ENCODE data around the gene SNTA1. TPM values are rescaled to one million over a fixed set of nuclear protein-coding genes. Genes with fewer than 3 reads are reported as not detected.
"Not testable (repeated sequence)": the region's sequence is repeated elsewhere in the genome, so short reads cannot be mapped to it uniquely, and the experiment has no call there.

Gene SNTA1
- total RNA-seq, 1 donor from 2014 or later, result 13.3 TPM

DNA sequence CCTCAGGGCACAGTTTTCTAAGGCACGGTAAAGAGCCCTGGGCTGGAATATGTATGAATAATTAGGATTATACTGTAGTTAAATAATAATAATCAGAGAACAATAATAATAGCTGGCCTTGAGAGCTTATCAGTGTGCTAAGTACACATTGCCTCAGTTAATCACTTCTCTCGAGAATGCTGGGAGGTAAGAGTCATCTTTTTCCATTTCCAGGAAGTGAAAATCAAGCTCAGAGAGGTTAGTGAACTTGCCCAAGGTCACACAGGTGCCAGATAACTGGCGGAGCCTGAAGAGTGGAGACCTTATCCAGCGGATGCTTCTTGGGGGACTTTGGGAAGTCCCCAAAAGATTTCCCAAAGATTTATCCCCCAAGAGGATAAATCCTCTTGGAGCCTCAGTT is 26.9 kb upstream of the SNTA1 start:
- no peaks in the 10 kb centered on the region for H3K4me1 Mint-ChIP-seq
- TF ChIP-seq, protein P1, sequence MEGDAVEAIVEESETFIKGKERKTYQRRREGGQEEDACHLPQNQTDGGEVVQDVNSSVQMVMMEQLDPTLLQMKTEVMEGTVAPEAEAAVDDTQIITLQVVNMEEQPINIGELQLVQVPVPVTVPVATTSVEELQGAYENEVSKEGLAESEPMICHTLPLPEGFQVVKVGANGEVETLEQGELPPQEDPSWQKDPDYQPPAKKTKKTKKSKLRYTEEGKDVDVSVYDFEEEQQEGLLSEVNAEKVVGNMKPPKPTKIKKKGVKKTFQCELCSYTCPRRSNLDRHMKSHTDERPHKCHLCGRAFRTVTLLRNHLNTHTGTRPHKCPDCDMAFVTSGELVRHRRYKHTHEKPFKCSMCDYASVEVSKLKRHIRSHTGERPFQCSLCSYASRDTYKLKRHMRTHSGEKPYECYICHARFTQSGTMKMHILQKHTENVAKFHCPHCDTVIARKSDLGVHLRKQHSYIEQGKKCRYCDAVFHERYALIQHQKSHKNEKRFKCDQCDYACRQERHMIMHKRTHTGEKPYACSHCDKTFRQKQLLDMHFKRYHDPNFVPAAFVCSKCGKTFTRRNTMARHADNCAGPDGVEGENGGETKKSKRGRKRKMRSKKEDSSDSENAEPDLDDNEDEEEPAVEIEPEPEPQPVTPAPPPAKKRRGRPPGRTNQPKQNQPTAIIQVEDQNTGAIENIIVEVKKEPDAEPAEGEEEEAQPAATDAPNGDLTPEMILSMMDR (IDR thresholded peaks at IDR 0.05; ENCODE audit: unreplicated experiment), result no peak
- H3K9me3 Mint-ChIP-seq, result no peaks in the 10 kb centered on the region
- DNase-seq (ENCODE audit: low spot score in 2 of 2, unreplicated experiment in 2 of 2), result no peak
- no peaks in the 10 kb centered on the region for H3K27me3 Mint-ChIP-seq (ENCODE audit: low read depth)
- no peaks in the 10 kb centered on the region for H3K36me3 Mint-ChIP-seq
- H3K4me3 Mint-ChIP-seq, result no peak overlapping the region
- H3K27ac Mint-ChIP-seq, result no peak overlapping the region

DNA sequence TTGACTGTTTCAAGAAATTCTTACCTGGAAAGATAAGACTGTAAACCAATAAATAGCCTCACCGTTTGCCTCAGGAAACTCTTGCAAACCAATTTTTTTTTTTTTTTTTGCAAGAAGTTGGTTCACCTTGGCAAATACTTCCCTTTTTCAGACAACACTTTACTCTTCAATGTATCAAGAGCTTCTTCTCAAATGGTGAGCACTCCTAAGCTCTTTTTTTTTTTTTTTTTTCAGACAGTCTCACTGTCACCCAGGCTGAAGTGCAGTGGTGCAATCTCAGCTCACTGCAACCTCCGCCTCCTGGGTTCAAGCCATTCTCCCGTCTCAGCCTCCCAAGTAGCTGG is 22.7 kb upstream of the SNTA1 start:
- Mint-ChIP-seq H3K9me3 (no peaks in the 10 kb centered on the region), H3K4me3 (no peak overlapping the region), H3K27ac (no peak overlapping the region), H3K36me3 (no peaks in the 10 kb centered on the region), H3K27me3 (ENCODE audit: low read depth) (no peaks in the 10 kb centered on the region), H3K4me1 (peaks cover 7% of the 10 kb centered on the region)
- DNase-seq (ENCODE audit: low spot score in 2 of 2, unreplicated experiment in 2 of 2), result no peak
- TF ChIP-seq, protein P1 (IDR thresholded peaks at IDR 0.05; ENCODE audit: unreplicated experiment), result no peak

- Mint-ChIP-seq H3K27me3 (ENCODE audit: low read depth) (no peaks in the 10 kb centered on the region), H3K9me3 (no peaks in the 10 kb centered on the region), H3K4me3 (no peak overlapping the region), H3K36me3 (no peaks in the 10 kb centered on the region), H3K4me1 (peaks cover 7% of the 10 kb centered on the region), H3K27ac (peak overlapping the region; percentile 48)
- TF ChIP-seq, protein P1 (IDR thresholded peaks at IDR 0.05; ENCODE audit: unreplicated experiment), result no peak
- DNase-seq (ENCODE audit: low spot score in 2 of 2, unreplicated experiment in 2 of 2), result no peak
Observed at GRCh38 chr20:33465481-33466302, 22.1 kb upstream of the SNTA1 start.

DNA sequence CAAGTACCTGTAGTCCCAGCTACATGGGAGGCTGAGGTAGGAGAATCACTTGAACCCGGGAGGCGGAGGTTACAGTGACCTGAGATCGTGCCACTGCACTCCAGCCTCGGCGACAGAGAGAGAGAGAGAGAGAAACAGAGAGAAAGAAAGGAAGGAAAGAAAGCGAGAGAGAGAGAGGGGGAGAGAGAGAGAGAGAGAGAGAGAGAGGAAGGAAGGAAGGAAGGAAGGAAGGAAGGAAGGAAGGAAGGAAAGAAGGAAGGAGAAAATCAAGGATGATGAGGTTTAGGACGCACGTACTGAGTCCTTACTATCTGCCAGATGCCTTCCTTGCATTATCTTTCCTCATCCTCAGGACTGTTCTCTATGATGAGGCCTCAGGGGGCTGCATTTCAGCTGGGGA is 21.2 kb upstream of the SNTA1 start:
- H3K36me3 Mint-ChIP-seq; H3K4me3 Mint-ChIP-seq; H3K27me3 Mint-ChIP-seq (ENCODE audit: low read depth); H3K4me1 Mint-ChIP-seq; H3K9me3 Mint-ChIP-seq; H3K27ac Mint-ChIP-seq; DNase-seq (ENCODE audit: low spot score in 2 of 2, unreplicated experiment in 2 of 2): not testable (repeated sequence)

- peak overlapping the region; percentile 82 for H3K27ac Mint-ChIP-seq
- TF ChIP-seq, protein P1 (IDR thresholded peaks at IDR 0.05; ENCODE audit: unreplicated experiment), result no peak
- H3K27me3 Mint-ChIP-seq (ENCODE audit: low read depth), result no peaks in the 10 kb centered on the region
- no peak for DNase-seq (ENCODE audit: low spot score in 2 of 2, unreplicated experiment in 2 of 2)
- no peaks in the 10 kb centered on the region for H3K36me3 Mint-ChIP-seq
- H3K4me1 Mint-ChIP-seq, result peaks cover 7% of the 10 kb centered on the region
- H3K9me3 Mint-ChIP-seq, result no peaks in the 10 kb centered on the region
- H3K4me3 Mint-ChIP-seq, result no peak overlapping the region
Observed at GRCh38 chr20:33463332-33464101, 20.0 kb upstream of the SNTA1 start.

DNA sequence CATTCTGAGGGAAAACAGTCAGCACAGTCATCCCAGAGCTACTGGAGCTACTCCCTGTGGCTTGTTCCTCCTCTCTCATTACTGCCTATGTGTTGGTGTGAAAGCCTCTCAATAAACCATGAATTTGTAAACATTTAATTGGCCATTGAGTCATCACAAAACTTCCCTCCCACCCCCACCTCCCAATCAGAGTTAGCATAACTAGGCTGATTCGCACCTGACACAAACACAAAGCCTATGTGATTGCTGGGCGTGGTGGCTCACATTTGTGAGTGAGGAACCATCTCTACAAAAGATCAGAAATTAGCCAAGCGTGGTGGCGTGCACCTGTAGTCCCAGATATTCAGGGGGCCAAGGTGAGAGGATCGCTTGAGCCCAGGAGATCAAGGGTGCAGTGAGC is 17.1 kb upstream of the SNTA1 start:
- DNase-seq (ENCODE audit: low spot score in 2 of 2, unreplicated experiment in 2 of 2), result no peak
- Mint-ChIP-seq H3K4me1 (peaks cover 7% of the 10 kb centered on the region), H3K9me3 (no peaks in the 10 kb centered on the region), H3K4me3 (no peak overlapping the region), H3K27me3 (ENCODE audit: low read depth) (no peaks in the 10 kb centered on the region), H3K36me3 (no peaks in the 10 kb centered on the region), H3K27ac (no peak overlapping the region)
- TF ChIP-seq, protein P1 (IDR thresholded peaks at IDR 0.05; ENCODE audit: unreplicated experiment), result no peak
